ENCODE measurements around the gene MS4A5.
"Not testable (repeated sequence)": the region's sequence is repeated elsewhere in the genome, so short reads cannot be mapped to it uniquely, and the experiment has no call there.

Gene MS4A5

GRCh38 chr11:60447070-60447469 is 17.7 kb downstream of the MS4A5 start:
- TF ChIP-seq CTCF (IDR thresholded peaks at IDR 0.05; ENCODE audit: insufficient read depth, low read depth, low read length, missing control alignments), result no peak
- DNase-seq (ENCODE audit: low read depth), result no peak
- no peak overlapping the region for H3K4me3 ChIP-seq (ENCODE audit: low read length)

GRCh38 chr11:60447846-60448245 is 18.5 kb downstream of the MS4A5 start:
- no peak for TF ChIP-seq CTCF (IDR thresholded peaks at IDR 0.05; ENCODE audit: insufficient read depth, low read depth, low read length, missing control alignments)
- no peak for DNase-seq (ENCODE audit: low read depth)
- H3K4me3 ChIP-seq (ENCODE audit: low read length), result no peak overlapping the region

- DNase-seq (ENCODE audit: low read depth); H3K4me3 ChIP-seq (ENCODE audit: low read length): not testable (repeated sequence)
These were observed 21.8 kb downstream of the MS4A5 start for GRCh38 chr11:60451185-60451584.

- TF ChIP-seq CTCF (IDR thresholded peaks at IDR 0.05; ENCODE audit: insufficient read depth, low read depth, low read length, missing control alignments), result no peak
- H3K4me3 ChIP-seq (ENCODE audit: low read length), result no peak overlapping the region
- no peak for DNase-seq (ENCODE audit: low read depth)
These were observed 24.8 kb downstream of the MS4A5 start for GRCh38 chr11:60454212-60454611.

- no peak within 1 kb of the TSS for H3K4me3 ChIP-seq (ENCODE audit: low read length)
- TF ChIP-seq CTCF (IDR thresholded peaks at IDR 0.05; ENCODE audit: insufficient read depth, low read depth, low read length, missing control alignments), result no peak
- DNase-seq (ENCODE audit: low read depth), result no peak
These were observed 26.2 kb downstream of the MS4A5 start, which contains the start of gene MS4A1 for GRCh38 chr11:60455531-60456042. Gene MS4A1 (plus strand): TSS chr11:60455847. CDS start chr11:60462375, 6,528 bp downstream.

- DNase-seq (ENCODE audit: low read depth), result no peak
- H3K4me3 ChIP-seq (ENCODE audit: low read length), result no peak overlapping the region
- TF ChIP-seq CTCF (IDR thresholded peaks at IDR 0.05; ENCODE audit: insufficient read depth, low read depth, low read length, missing control alignments), result no peak
These were observed 28.2 kb downstream of the MS4A5 start for GRCh38 chr11:60457576-60457975.

GRCh38 chr11:60459345-60459744 is 30.0 kb downstream of the MS4A5 start:
- no peak for TF ChIP-seq CTCF (IDR thresholded peaks at IDR 0.05; ENCODE audit: insufficient read depth, low read depth, low read length, missing control alignments)
- no peak overlapping the region for H3K4me3 ChIP-seq (ENCODE audit: low read length)

More at GRCh38 chr11:60459345-60459744, 30.0 kb downstream of the MS4A5 start:
- DNase-seq (ENCODE audit: low read depth), result no peak
